ACC112 (cell line): Measurements from ENCODE around the gene APLNR.

ENCODE experiments used
- H2AFZ ChIP-seq: fragments of 200-600 bp; sonication (generic); one replicate; pipeline ENCODE4 v1.6.0; 2017; ENCODE audit warnings: antibody characterized with exemption, low read length; ENCODE audit not compliant: unreplicated experiment
- H3K27ac ChIP-seq: fragments of 200-600 bp; sonication (generic); 2 replicates; pipeline ENCODE4 v1.5.1; 2014; ENCODE audit warnings: low read depth, mild to moderate bottlenecking, antibody characterized with exemption, low read length, moderate library complexity
- H3K27me3 ChIP-seq: fragments of 200-600 bp; sonication (generic); 2 replicates; pipeline ENCODE4 v1.6.1; 2014; ENCODE audit warnings: mild to moderate bottlenecking, antibody characterized with exemption, low read length, moderate library complexity, mixed read lengths; ENCODE audit not compliant: insufficient read depth
- H3K36me3 ChIP-seq: fragments of 200-600 bp; sonication (generic); 2 replicates; pipeline ENCODE4 v1.6.1; 2016; ENCODE audit warnings: mild to moderate bottlenecking, antibody characterized with exemption, low read length, moderate library complexity, mixed read lengths; ENCODE audit not compliant: insufficient read depth
- H3K4me1 ChIP-seq: fragments of 200-600 bp; sonication (generic); one replicate; pipeline ENCODE4 v1.6.1; 2016; ENCODE audit warnings: low read length, mixed read lengths; ENCODE audit not compliant: insufficient read depth, unreplicated experiment, control insufficient read depth
- H3K4me3 ChIP-seq: fragments of 200-600 bp; sonication (generic); 2 replicates; pipeline ENCODE4 v1.5.1; 2014; ENCODE audit warnings: mild to moderate bottlenecking, low read depth, low read length
- H3K79me2 ChIP-seq: fragments of 200-600 bp; sonication (generic); one replicate; pipeline ENCODE4 v1.6.0; 2016; ENCODE audit warnings: low read length; ENCODE audit not compliant: control insufficient read depth, unreplicated experiment, insufficient read depth

Gene APLNR

DNA sequence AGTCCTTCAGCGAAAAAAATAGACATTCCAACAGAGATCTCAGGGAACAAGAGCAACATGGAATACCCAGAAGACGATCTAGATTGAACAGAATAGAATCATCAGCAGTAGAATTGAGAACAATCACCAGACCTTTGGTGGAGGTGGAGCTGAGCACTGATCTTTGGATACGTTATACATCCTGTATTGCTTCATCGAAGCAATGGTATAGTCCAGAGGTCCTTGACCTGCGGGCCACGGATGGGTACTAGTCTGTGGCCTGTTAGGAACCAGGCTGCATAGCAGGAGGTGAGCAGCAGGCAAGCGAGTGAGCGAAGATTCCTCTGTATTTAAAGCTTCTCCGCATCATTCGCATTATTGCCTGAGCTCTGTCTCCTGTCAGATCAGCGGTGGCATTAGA lies 37.7 kb downstream of the APLNR start:
- Histone ChIP-seq H2AFZ (no peak overlapping the region), H3K27me3 (peaks cover 73% of the 10 kb centered on the region), H3K79me2 (no peaks in the 10 kb centered on the region), H3K4me1 (no peaks in the 10 kb centered on the region), H3K4me3 (no peak overlapping the region), H3K36me3 (no peaks in the 10 kb centered on the region), H3K27ac (no peak overlapping the region)

DNA sequence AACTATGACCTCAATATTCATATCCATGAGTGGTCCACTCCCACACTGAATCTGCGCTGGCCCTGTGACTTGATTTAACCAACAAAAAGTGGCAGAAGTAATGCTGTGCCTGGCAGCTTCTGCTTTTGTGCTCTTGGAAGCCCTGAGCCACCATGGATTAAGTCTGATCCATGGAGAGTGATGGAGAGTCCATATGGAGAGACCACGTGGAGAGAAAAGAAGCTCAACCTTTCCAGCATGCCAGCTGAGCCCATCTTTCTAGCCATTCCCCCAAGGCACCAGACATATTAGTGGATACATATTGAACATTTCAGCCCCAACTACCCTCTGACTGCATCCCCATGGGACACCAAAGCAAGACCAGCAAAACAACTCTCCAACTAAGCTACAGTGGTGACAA lies 39.3 kb downstream of the APLNR start:
- H3K4me1 ChIP-seq, result no peaks in the 10 kb centered on the region

DNA sequence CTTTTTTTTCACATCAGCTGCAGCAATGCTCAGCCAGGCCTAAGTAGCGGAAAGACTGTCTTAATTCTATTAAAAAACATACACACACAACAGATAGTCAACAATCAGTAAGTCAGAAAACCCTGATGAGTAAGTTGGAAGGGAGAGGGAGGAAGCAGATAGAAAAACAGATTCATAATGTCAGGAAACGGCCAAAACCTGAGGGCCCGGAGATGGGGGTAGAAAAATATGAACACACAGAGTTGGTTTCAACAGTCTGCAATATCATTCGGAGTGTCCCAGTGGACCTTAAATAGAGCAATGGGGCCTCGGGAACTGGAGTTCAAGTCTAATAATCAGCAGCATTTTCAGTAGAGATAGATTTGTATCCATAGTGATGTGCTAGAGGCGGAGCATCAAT lies 40.5 kb downstream of the APLNR start:
- Histone ChIP-seq H3K36me3 (no peaks in the 10 kb centered on the region), H3K4me1 (no peaks in the 10 kb centered on the region), H3K27me3 (peaks cover 61% of the 10 kb centered on the region), H3K4me3 (no peak overlapping the region), H3K79me2 (no peaks in the 10 kb centered on the region), H3K27ac (no peak overlapping the region), H2AFZ (no peak overlapping the region)

More for the DNA sequence above, 39.3 kb downstream of the APLNR start:
- H3K79me2 ChIP-seq, result no peaks in the 10 kb centered on the region
- no peaks in the 10 kb centered on the region for H3K36me3 ChIP-seq
- H3K27me3 ChIP-seq, result peaks cover 69% of the 10 kb centered on the region
- no peak overlapping the region for H2AFZ ChIP-seq
- H3K27ac ChIP-seq, result no peak overlapping the region
- no peak overlapping the region for H3K4me3 ChIP-seq

DNA sequence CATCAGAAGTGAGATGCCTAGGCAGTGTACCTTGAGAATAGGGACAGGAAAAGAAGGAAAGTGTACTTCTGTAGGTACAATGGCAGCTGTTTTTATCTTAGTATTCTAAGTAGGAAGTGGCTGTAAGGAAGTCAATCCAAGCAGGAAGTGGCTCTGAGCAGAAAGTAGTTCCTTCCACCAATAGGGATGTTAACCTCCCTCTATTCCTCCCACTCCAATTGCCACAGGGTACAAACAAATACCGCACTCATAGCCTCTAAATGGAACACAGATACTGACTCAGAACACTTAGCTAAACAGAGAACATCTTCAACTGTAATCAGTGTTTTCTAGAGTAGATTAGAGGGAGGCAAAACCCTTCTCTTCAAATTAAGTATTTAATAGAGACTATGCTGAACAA lies 44.7 kb downstream of the APLNR start:
- Histone ChIP-seq H3K79me2 (no peaks in the 10 kb centered on the region), H3K27me3 (peaks cover 52% of the 10 kb centered on the region), H2AFZ (no peak overlapping the region), H3K4me1 (no peaks in the 10 kb centered on the region), H3K27ac (no peak overlapping the region), H3K36me3 (no peaks in the 10 kb centered on the region), H3K4me3 (no peak overlapping the region)

DNA sequence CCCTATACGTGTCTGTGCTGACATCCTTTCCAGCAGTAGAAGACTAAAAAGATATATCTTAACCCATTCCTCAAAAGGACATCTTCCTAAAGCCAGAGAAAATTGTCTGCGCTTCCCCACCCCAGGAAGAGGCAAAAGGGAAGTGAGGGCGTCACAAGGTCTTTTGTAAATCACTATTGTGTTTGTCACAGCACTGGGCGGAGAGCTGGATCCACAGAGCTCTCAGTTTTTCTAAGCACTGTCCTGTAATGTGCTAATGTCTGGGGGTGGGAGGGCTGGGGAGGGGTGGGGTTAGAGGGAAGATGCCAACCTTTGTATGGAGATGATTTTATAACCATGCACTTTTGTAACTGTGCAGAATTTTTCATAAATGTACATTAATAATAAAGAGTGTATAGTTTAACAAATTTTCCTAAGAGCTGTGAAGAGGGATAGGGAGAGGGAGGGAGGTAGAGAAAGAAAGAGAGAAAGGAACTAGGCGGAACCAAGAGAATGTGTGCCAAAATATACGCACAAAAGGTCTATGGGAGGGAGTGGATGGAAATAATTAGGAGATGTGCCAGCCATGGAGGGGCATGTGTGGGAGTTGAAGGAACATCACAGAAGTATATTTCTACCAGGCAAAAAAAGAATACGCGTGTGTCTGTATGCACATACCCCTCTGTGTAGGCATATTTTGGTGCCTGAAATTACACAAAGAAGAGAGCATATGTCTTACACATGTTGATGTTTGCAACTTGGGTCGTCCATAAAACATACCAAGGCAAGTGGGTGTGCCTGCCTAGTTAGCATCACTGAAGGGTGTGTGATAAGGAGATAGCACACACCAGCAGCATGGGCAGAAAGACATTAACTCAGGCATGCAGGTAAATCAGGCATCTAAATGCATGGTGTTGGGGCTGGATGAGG lies 45.5 kb downstream of the APLNR start:
- peaks cover 45% of the 10 kb centered on the region for H3K27me3 ChIP-seq
- no peak overlapping the region for H3K4me3 ChIP-seq
- no peaks in the 10 kb centered on the region for H3K36me3 ChIP-seq
- no peaks in the 10 kb centered on the region for H3K4me1 ChIP-seq
- H2AFZ ChIP-seq, result no peak overlapping the region
- no peak overlapping the region for H3K27ac ChIP-seq
- no peaks in the 10 kb centered on the region for H3K79me2 ChIP-seq

DNA sequence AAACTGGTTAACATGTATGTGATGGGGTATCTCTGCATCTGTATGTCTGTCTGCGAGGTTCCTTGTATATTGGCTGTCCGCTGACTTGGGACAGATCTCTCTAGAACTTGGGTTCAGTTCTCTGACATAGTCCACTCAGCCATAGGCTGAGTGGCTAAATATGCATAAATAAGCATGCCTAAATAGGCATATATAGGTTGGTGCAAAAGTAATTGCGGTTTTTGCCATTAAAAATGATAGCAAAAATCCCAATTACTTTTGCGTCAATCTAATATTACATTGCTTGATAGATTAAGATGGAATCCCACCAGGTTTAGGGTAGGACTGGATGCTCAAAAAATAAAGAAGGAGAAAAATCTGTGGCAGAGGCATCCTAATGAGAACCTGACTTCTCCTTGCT lies 46.5 kb downstream of the APLNR start:
- Histone ChIP-seq H3K27ac (no peak overlapping the region), H3K27me3 (peaks cover 44% of the 10 kb centered on the region), H3K79me2 (no peaks in the 10 kb centered on the region), H3K4me1 (no peaks in the 10 kb centered on the region), H2AFZ (no peak overlapping the region), H3K36me3 (no peaks in the 10 kb centered on the region), H3K4me3 (no peak overlapping the region)
